Measurements from ENCODE around the gene KIF12. TPM values are rescaled to one million over a fixed set of nuclear protein-coding genes. Genes with fewer than 3 reads are reported as not detected.

Gene KIF12
- total and polyA plus RNA-seq, 4 experiments from 2014 or later = not detected

GRCh38 chr9:114058688-114059046 is 40.4 kb downstream of the KIF12 start:
- Histone ChIP-seq H3K36me3 (ENCODE audit: insufficient read depth, low read length) (no peaks in the 10 kb centered on the region), H3K4me3 (ENCODE audit: low read length in 2 of 2) (no peak overlapping the region), H3K27ac (ENCODE audit: low read depth, low read length) (no peak overlapping the region), H3K4me1 (ENCODE audit: insufficient read depth, low read length) (no peaks in the 10 kb centered on the region), H3K9me3 (ENCODE audit: control insufficient read depth in 1 of 2, low read length in 2 of 2) (no peaks in the 10 kb centered on the region), H3K27me3 (ENCODE audit: insufficient read depth, low read length) (no peaks in the 10 kb centered on the region)
- H3K9me3 Mint-ChIP-seq = no peaks in the 10 kb centered on the region
- intact Hi-C loops (cut with micrococcal nuclease) = no loop called here
- CTCF ChIA-PET (ENCODE audit: partially characterized antibody) = interaction anchor here (2.6 kb wide), 1 partner anchor 24 kb away, joined by 10 read pairs; no protein-coding TSS in a partner anchor
- H3K27ac Mint-ChIP-seq = no peak overlapping the region
- DNase-seq = no peak
- peaks cover 14 to 17% of the 10 kb centered on the region in 2 donors for H3K27me3 Mint-ChIP-seq
- H3K4me3 Mint-ChIP-seq = no peak overlapping the region
- POLR2A ChIA-PET (ENCODE audit: partially characterized antibody) = no interaction called here
- H3K4me1 Mint-ChIP-seq = no peaks in the 10 kb centered on the region
- no peaks in the 10 kb centered on the region for H3K36me3 Mint-ChIP-seq

GRCh38 chr9:114057161-114057885 is 41.8 kb downstream of the KIF12 start:
- no peaks in the 10 kb centered on the region for H3K36me3 Mint-ChIP-seq
- peaks cover 5 to 10% of the 10 kb centered on the region in 2 donors for H3K27me3 Mint-ChIP-seq
- DNase-seq = no peak
- no peaks in the 10 kb centered on the region for H3K4me1 Mint-ChIP-seq
- POLR2A ChIA-PET (ENCODE audit: partially characterized antibody) = no interaction called here
- H3K27ac Mint-ChIP-seq = no peak overlapping the region
- intact Hi-C loops (cut with micrococcal nuclease) = no loop called here
- H3K36me3 ChIP-seq (ENCODE audit: insufficient read depth, low read length) = no peaks in the 10 kb centered on the region
- H3K9me3 ChIP-seq (ENCODE audit: control insufficient read depth in 1 of 2, low read length in 2 of 2) = no peaks in the 10 kb centered on the region
- H3K4me3 Mint-ChIP-seq = no peak overlapping the region
- H3K4me1 ChIP-seq (ENCODE audit: insufficient read depth, low read length) = no peaks in the 10 kb centered on the region
- no peak overlapping the region for H3K4me3 ChIP-seq (ENCODE audit: low read length in 2 of 2)
- no peaks in the 10 kb centered on the region for H3K27me3 ChIP-seq (ENCODE audit: insufficient read depth, low read length)
- CTCF ChIA-PET (ENCODE audit: partially characterized antibody) = no interaction called here
- H3K27ac ChIP-seq (ENCODE audit: low read depth, low read length) = no peak overlapping the region
- no peaks in the 10 kb centered on the region for H3K9me3 Mint-ChIP-seq

- intact Hi-C loops (cut with micrococcal nuclease) = no loop called here
These were observed 42.6 kb downstream of the KIF12 start for GRCh38 chr9:114056527-114056926.

GRCh38 chr9:114055894-114056293 is 43.2 kb downstream of the KIF12 start:
- intact Hi-C loops (cut with micrococcal nuclease) = no loop called here
- H3K4me1 Mint-ChIP-seq = no peaks in the 10 kb centered on the region
- CTCF ChIA-PET (ENCODE audit: partially characterized antibody) = no interaction called here

More at GRCh38 chr9:114056527-114056926, 42.6 kb downstream of the KIF12 start:
- ChIA-PET CTCF (ENCODE audit: partially characterized antibody) (no interaction called here), POLR2A (ENCODE audit: partially characterized antibody) (no interaction called here)
- Mint-ChIP-seq H3K27ac (no peak overlapping the region), H3K36me3 (no peaks in the 10 kb centered on the region), H3K9me3 (no peaks in the 10 kb centered on the region), H3K4me1 (no peaks in the 10 kb centered on the region), H3K27me3 (peaks cover 2 to 4% of the 10 kb centered on the region in 2 donors), H3K4me3 (no peak overlapping the region)
- Histone ChIP-seq H3K4me1 (ENCODE audit: insufficient read depth, low read length) (no peaks in the 10 kb centered on the region), H3K9me3 (ENCODE audit: control insufficient read depth in 1 of 2, low read length in 2 of 2) (no peaks in the 10 kb centered on the region), H3K4me3 (ENCODE audit: low read length in 2 of 2) (no peak overlapping the region), H3K36me3 (ENCODE audit: insufficient read depth, low read length) (no peaks in the 10 kb centered on the region), H3K27ac (ENCODE audit: low read depth, low read length) (no peak overlapping the region), H3K27me3 (ENCODE audit: insufficient read depth, low read length) (no peaks in the 10 kb centered on the region)
- no peak for DNase-seq

GRCh38 chr9:114055061-114055460 is 44.0 kb downstream of the KIF12 start:
- no peaks in the 10 kb centered on the region for H3K4me1 ChIP-seq (ENCODE audit: insufficient read depth, low read length)
- no peak overlapping the region for H3K27ac ChIP-seq (ENCODE audit: low read depth, low read length)
- no peak overlapping the region for H3K27ac Mint-ChIP-seq
- no peak for DNase-seq
- H3K9me3 Mint-ChIP-seq = no peaks in the 10 kb centered on the region
- no peaks in the 10 kb centered on the region for H3K4me1 Mint-ChIP-seq
- H3K27me3 Mint-ChIP-seq = no peaks in the 10 kb centered on the region
- H3K9me3 ChIP-seq (ENCODE audit: control insufficient read depth in 1 of 2, low read length in 2 of 2) = no peaks in the 10 kb centered on the region
- no peaks in the 10 kb centered on the region for H3K27me3 ChIP-seq (ENCODE audit: insufficient read depth, low read length)
- peaks cover 0 to under 1% of the 10 kb centered on the region in 2 donors for H3K36me3 Mint-ChIP-seq
- CTCF ChIA-PET (ENCODE audit: partially characterized antibody) = no interaction called here
- POLR2A ChIA-PET (ENCODE audit: partially characterized antibody) = no interaction called here
- H3K4me3 Mint-ChIP-seq = no peak overlapping the region
- intact Hi-C loops (cut with micrococcal nuclease) = no loop called here
- H3K4me3 ChIP-seq (ENCODE audit: low read length in 2 of 2) = no peak overlapping the region
- H3K36me3 ChIP-seq (ENCODE audit: insufficient read depth, low read length) = no peaks in the 10 kb centered on the region

More at GRCh38 chr9:114055894-114056293, 43.2 kb downstream of the KIF12 start:
- Mint-ChIP-seq H3K27ac (no peak overlapping the region), H3K9me3 (no peaks in the 10 kb centered on the region), H3K27me3 (peaks cover 2% of the 10 kb centered on the region in 2 donors), H3K4me3 (no peak overlapping the region), H3K36me3 (no peaks in the 10 kb centered on the region)
- H3K27me3 ChIP-seq (ENCODE audit: insufficient read depth, low read length) = no peaks in the 10 kb centered on the region
- no peaks in the 10 kb centered on the region for H3K4me1 ChIP-seq (ENCODE audit: insufficient read depth, low read length)
- H3K36me3 ChIP-seq (ENCODE audit: insufficient read depth, low read length) = no peaks in the 10 kb centered on the region
- H3K9me3 ChIP-seq (ENCODE audit: control insufficient read depth in 1 of 2, low read length in 2 of 2) = no peaks in the 10 kb centered on the region
- H3K27ac ChIP-seq (ENCODE audit: low read depth, low read length) = no peak overlapping the region
- no peak overlapping the region for H3K4me3 ChIP-seq (ENCODE audit: low read length in 2 of 2)
- POLR2A ChIA-PET (ENCODE audit: partially characterized antibody) = no interaction called here
- no peak for DNase-seq

DNA sequence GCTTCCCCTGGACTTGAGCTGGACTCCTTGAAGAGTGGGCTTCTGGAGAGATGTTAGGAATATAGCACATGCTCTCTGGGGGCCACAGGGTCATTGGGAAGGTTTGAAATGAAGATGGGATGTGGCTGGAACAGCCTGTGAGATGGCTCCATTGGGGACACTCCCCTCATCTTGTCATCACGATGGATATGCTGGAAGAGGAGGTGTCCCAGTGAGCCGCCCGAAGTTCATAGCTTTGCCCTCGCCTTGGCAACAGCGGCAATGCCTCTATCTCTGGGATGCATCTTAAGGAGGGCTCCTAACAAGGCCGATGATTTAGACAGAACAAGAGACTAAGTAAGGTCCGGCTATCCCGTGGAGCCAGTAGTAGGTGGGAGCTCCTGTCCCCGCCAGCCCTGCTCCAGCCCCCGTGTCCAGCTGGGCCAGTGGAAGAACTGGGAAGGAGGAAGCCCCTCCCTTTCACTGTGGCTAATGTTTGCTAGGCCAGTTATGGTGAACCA is 44.9 kb downstream of the KIF12 start:
- ChIA-PET CTCF (ENCODE audit: partially characterized antibody) (no interaction called here), POLR2A (ENCODE audit: partially characterized antibody) (no interaction called here)
- H3K27ac ChIP-seq (ENCODE audit: low read depth, low read length) = no peak overlapping the region
- Mint-ChIP-seq H3K4me1 (no peaks in the 10 kb centered on the region), H3K36me3 (peaks cover 0 to 3% of the 10 kb centered on the region in 2 donors), H3K9me3 (no peaks in the 10 kb centered on the region), H3K4me3 (no peak overlapping the region), H3K27ac (no peak overlapping the region), H3K27me3 (no peaks in the 10 kb centered on the region)
- H3K9me3 ChIP-seq (ENCODE audit: control insufficient read depth in 1 of 2, low read length in 2 of 2) = no peaks in the 10 kb centered on the region
- intact Hi-C loops (cut with micrococcal nuclease) = no loop called here
- no peak overlapping the region for H3K4me3 ChIP-seq (ENCODE audit: low read length in 2 of 2)
- H3K27me3 ChIP-seq (ENCODE audit: insufficient read depth, low read length) = no peaks in the 10 kb centered on the region
- H3K36me3 ChIP-seq (ENCODE audit: insufficient read depth, low read length) = no peaks in the 10 kb centered on the region
- no peak for DNase-seq
- no peaks in the 10 kb centered on the region for H3K4me1 ChIP-seq (ENCODE audit: insufficient read depth, low read length)

- H3K27me3 Mint-ChIP-seq = no peaks in the 10 kb centered on the region
- no peak overlapping the region for H3K4me3 Mint-ChIP-seq
- Histone ChIP-seq H3K4me3 (ENCODE audit: low read length in 2 of 2) (no peak overlapping the region), H3K9me3 (ENCODE audit: control insufficient read depth in 1 of 2, low read length in 2 of 2) (no peaks in the 10 kb centered on the region), H3K36me3 (ENCODE audit: insufficient read depth, low read length) (no peaks in the 10 kb centered on the region), H3K4me1 (ENCODE audit: insufficient read depth, low read length) (no peaks in the 10 kb centered on the region), H3K27ac (ENCODE audit: low read depth, low read length) (no peak overlapping the region), H3K27me3 (ENCODE audit: insufficient read depth, low read length) (no peaks in the 10 kb centered on the region)
- DNase-seq = no peak
- H3K4me1 Mint-ChIP-seq = no peaks in the 10 kb centered on the region
- intact Hi-C loops (cut with micrococcal nuclease) = no loop called here
- CTCF ChIA-PET (ENCODE audit: partially characterized antibody) = no interaction called here
- H3K27ac Mint-ChIP-seq = no peak overlapping the region
- H3K36me3 Mint-ChIP-seq = peaks cover 0 to 3% of the 10 kb centered on the region in 2 donors
- POLR2A ChIA-PET (ENCODE audit: partially characterized antibody) = no interaction called here
- no peaks in the 10 kb centered on the region for H3K9me3 Mint-ChIP-seq
These were observed 45.7 kb downstream of the KIF12 start for GRCh38 chr9:114053246-114054005.

All from CD4-positive, alpha-beta memory T cell (primary cell).